Prostate gland (tissue), 2 donors: ENCODE results near the gene KCP. TPM values are rescaled to one million over a fixed set of nuclear protein-coding genes. Genes with fewer than 3 reads are reported as not detected.

Source experiments
- DNase-seq: peaks from one replicate; pipeline ENCODE4 v3.0.0-alpha.2; 2019; ENCODE audit warnings: low spot score
- H3K27ac ChIP-seq, 2 donors: fragments of 200-600 bp; sonication (generic); 2 replicates each; pipeline ENCODE4 v1.5.1; 2017 to 2019
- H3K27me3 ChIP-seq: fragments of 200-600 bp; sonication (generic); replicated peaks from 2 replicates; pipeline ENCODE4 v1.5.1; 2019; ENCODE audit not compliant: insufficient read depth
- H3K36me3 ChIP-seq, 2 donors: fragments of 200-600 bp; sonication (generic); 1 replicate in 1 of 2; 2 replicates in 1 of 2; pipeline versions ENCODE4 v1.5.1 to v1.8.1; 2017 to 2019
- H3K4me1 ChIP-seq: fragments of 200-600 bp; sonication (generic); replicated peaks from 2 replicates; pipeline ENCODE4 v1.5.1; 2019
- H3K4me3 ChIP-seq, 2 donors: fragments of 200-600 bp; sonication (generic); 2 replicates each; pipeline ENCODE4 v1.5.1; 2017 to 2019
- H3K9me3 ChIP-seq: fragments of 200-600 bp; sonication (generic); 2 replicates; pipeline ENCODE4 v1.5.1; 2017
- POLR2A ChIP-seq: fragments of 450-650 bp; IDR thresholded peaks from one replicate; pipeline ENCODE4 v1.6.1; 2016; ENCODE audit warnings: antibody characterized with exemption, mild to moderate bottlenecking
- POLR2AphosphoS5 ChIP-seq: sonication (generic); formaldehyde crosslinking; IDR thresholded peaks from one replicate; pipeline ENCODE4 v1.6.1; 2017; ENCODE audit warnings: antibody characterized with exemption
- WGBS: methylation state at CpG from one replicate; pipeline ENCODE4 v1.1.5; 2018; 5-methylcytosine and 5-hydroxymethylcytosine counted together
- intact Hi-C: fragments of 100-400 bp; cut with DNase I; formaldehyde crosslinking; loops from one replicate; pipeline ENCODE4 v1.14.2; 2022
- total RNA-seq, 2 donors: library from RNA; depleted of rRNA; stranded (reverse); fragments of >200 nt; gene quantifications; one replicate each; pipeline ENCODE4 v1.1.0, GENCODE V29; 2016
- TF ChIP-seq, protein P1 (sequence below), 4 experiments: fragments of 200-600 bp in 2 of 4; fragments of 450-650 bp in 2 of 4; sonication (generic) in 2 of 4; IDR thresholded peaks; 1 replicate in 3 of 4; 2 replicates in 1 of 4; pipeline ENCODE4 v1.5.1; 2016 to 2019; ENCODE audit warnings: antibody characterized with exemption in 4 of 4, mild to moderate bottlenecking in 2 of 4, moderate library complexity in 2 of 4

The KCP gene
- total RNA-seq, 2 donors from 2014 or later, result 0.45 TPM; not detected in 1

DNA sequence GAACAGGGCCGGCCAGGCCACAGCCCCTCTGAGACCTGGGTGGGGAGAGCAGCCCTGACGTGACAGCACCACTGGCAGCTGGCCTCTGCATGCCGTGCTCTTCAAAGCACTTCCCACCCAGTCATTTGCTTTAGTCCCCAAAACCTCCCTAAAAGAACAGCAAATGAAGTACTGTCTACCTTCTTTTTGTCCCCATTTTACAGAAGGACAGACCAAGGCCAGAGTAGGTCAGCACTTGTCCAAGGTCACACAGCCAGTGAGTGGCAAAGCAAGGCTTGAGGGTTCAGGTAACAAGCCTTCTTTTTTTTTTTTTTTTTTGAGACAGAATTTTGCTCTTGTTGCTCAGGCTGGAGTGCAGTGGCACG lies 32.8 kb downstream of the KCP start:
- Histone ChIP-seq H3K27ac (no peak overlapping the region), H3K4me3 (no peak overlapping the region), H3K27me3 (no peaks in the 10 kb centered on the region), H3K36me3 (no peaks in the 10 kb centered on the region), H3K4me1 (no peaks in the 10 kb centered on the region), H3K9me3 (no peaks in the 10 kb centered on the region)
- WGBS, result 88% methylated on average over 4 of the region's 4 CpGs
- intact Hi-C loops, result no loop called here
- no peak for DNase-seq
- no peak for TF ChIP-seq POLR2AphosphoS5
- TF ChIP-seq, protein P1, sequence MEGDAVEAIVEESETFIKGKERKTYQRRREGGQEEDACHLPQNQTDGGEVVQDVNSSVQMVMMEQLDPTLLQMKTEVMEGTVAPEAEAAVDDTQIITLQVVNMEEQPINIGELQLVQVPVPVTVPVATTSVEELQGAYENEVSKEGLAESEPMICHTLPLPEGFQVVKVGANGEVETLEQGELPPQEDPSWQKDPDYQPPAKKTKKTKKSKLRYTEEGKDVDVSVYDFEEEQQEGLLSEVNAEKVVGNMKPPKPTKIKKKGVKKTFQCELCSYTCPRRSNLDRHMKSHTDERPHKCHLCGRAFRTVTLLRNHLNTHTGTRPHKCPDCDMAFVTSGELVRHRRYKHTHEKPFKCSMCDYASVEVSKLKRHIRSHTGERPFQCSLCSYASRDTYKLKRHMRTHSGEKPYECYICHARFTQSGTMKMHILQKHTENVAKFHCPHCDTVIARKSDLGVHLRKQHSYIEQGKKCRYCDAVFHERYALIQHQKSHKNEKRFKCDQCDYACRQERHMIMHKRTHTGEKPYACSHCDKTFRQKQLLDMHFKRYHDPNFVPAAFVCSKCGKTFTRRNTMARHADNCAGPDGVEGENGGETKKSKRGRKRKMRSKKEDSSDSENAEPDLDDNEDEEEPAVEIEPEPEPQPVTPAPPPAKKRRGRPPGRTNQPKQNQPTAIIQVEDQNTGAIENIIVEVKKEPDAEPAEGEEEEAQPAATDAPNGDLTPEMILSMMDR (IDR thresholded peaks at IDR 0.05), result no peak

DNA sequence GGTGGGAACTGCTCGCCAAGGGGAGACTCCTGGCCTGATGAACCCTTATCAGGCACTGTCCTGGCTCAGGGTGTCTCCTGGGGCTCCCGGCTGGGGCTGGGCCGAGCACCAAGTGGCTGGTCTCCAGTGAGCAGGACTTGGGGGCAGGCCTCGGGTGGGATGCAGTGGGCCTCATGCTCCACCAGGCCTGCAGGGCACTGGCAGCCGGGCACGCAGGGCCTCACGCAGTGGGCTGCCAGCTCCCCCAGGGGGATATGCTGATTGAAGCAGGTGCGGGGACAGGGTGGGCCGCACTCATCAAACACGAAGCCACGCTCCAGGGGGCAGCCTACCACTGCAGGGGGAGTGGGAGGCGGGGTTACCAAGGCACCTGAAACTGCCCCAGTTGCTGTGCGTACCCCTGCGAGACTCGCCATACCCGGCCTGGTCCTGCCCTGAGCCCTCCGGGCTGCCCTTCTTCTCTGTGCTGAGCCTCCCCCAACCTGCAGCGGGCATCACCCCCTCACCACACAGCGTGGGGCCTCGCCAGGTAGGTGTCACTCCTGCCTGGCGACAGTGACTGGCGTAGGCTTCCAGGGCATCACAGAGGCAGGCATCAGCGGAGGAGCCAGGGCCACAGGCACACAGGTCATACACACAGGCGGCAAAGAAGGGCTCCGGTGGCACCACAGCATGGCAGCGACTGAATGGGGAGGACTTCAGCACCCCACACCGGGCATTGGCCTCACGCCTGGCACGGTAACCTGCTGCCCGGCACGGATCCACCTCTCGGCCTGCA lies 33.3 kb downstream of the KCP start:
- Histone ChIP-seq H3K4me3 (no peak overlapping the region), H3K36me3 (no peaks in the 10 kb centered on the region), H3K27me3 (no peaks in the 10 kb centered on the region), H3K27ac (no peak overlapping the region), H3K9me3 (no peaks in the 10 kb centered on the region), H3K4me1 (no peaks in the 10 kb centered on the region)
- TF ChIP-seq POLR2AphosphoS5 (no peak), POLR2A (no peak)
- TF ChIP-seq, protein P1 (IDR thresholded peaks at IDR 0.05), result no peak
- 92% methylated on average over 29 of the region's 32 CpGs for WGBS
- no peak for DNase-seq
- intact Hi-C loops, result no loop called here

DNA sequence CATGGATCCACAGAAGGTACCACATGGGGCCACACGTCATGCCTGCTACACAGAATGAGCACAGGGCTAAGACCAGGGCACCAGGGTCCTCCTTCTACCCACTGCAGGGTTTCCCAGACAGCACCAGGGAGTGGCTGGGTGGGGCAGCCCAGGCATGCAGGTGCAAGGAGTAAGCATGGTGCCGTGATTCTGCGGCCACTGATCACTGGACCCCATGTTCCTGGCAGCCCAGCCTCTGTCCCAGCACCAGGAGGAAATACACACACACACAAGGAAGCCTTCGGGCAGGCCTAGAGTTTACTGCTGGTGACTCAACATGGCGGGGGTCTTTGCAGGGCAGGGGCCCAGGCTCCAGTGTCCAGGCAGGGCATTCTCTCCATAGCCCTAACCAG lies 33.9 kb downstream of the KCP start:
- Histone ChIP-seq H3K36me3 (no peaks in the 10 kb centered on the region), H3K9me3 (no peaks in the 10 kb centered on the region), H3K27ac (no peak overlapping the region), H3K4me3 (no peak overlapping the region), H3K4me1 (no peaks in the 10 kb centered on the region), H3K27me3 (no peaks in the 10 kb centered on the region)
- TF ChIP-seq, protein P1 (IDR thresholded peaks at IDR 0.05), result no peak
- TF ChIP-seq POLR2AphosphoS5 (no peak), POLR2A (no peak)
- intact Hi-C loops, result no loop called here
- 87% methylated on average over 5 of the region's 5 CpGs for WGBS
- no peak for DNase-seq

DNA sequence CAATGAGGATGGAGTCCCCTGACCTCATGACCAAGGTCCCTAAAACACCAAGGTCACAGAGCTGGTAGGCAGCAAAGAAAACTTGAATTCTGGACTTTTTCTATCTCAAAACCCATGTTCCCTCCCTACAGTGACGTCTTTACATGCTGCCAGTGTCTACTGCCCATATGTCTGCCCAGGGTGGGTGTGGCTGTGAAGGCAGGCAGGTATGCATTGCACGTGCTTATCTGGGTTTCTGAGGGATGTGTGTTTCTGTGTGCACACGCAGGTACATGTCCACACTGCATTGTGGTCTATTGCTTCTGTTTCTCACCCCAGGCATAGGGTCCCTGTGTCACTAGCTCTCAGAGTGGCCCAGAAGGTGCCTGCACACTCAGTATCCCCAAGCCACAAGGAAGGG lies 34.4 kb downstream of the KCP start:
- intact Hi-C loops, result no loop called here
- Histone ChIP-seq H3K4me3 (no peak overlapping the region), H3K27me3 (no peaks in the 10 kb centered on the region), H3K9me3 (no peaks in the 10 kb centered on the region), H3K36me3 (no peaks in the 10 kb centered on the region), H3K27ac (no peak overlapping the region), H3K4me1 (no peaks in the 10 kb centered on the region)
- no peak for DNase-seq
- WGBS, result 60% methylated on average over 3 of the region's 3 CpGs
- TF ChIP-seq POLR2AphosphoS5, result no peak
- no peak for TF ChIP-seq POLR2A
- TF ChIP-seq, protein P1 (IDR thresholded peaks at IDR 0.05), result no peak

DNA sequence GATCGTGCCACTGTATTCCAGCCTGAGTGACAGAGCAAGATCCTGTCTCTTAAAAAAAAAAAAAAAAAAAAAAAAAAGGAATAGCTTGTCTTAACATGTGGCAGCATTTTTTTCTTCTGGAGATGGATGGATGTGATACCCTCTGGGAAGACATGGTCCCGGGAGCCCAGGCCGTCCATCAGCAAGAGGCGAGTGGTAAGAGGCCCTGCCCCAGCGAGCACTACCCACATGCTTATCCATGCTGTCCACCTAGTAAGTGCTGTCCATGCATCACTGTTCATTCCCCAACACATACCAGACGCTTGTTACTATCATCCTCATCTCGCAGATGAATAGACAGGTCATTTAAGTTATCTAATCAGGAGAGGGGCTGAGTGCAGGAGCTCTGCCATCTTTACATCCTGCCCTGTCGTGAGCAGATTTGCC lies 35.0 kb downstream of the KCP start:
- TF ChIP-seq, protein P1 (IDR thresholded peaks at IDR 0.05), result no peak
- TF ChIP-seq POLR2A, result no peak
- no peak for TF ChIP-seq POLR2AphosphoS5
- Histone ChIP-seq H3K9me3 (no peaks in the 10 kb centered on the region), H3K27ac (no peak overlapping the region), H3K27me3 (no peaks in the 10 kb centered on the region), H3K36me3 (no peaks in the 10 kb centered on the region), H3K4me3 (no peak overlapping the region), H3K4me1 (no peaks in the 10 kb centered on the region)
- DNase-seq, result no peak
- 62% methylated on average over 8 of the region's 8 CpGs for WGBS
- intact Hi-C loops, result no loop called here
